K562 (cell line): ENCODE measurements around the gene ADD1. TPM values are rescaled to one million over a fixed set of nuclear protein-coding genes. Genes with fewer than 3 reads are reported as not detected.

ENCODE experiments used
- ATAC-seq: fragments of 200-7000 bp; cut with Tn5 transposase; 3 replicates; pipeline ENCODE4 v1.9.1; 2020; ENCODE audit warnings: moderate library complexity
- BruUV-seq: library from RNA; stranded (reverse); fragments of 400-500 nt; replicated peaks from 2 replicates; lab custom pipeline; 2021; lab: Mats Ljungman, UMichigan
- CTCF ChIA-PET: fragments of 300-600 bp; formaldehyde crosslinking; extraction: SDS; loops from one replicate; lab custom pipeline; 2021; ENCODE audit warnings: low intra/inter-chr PET ratio; lab: Yijun Ruan, JAX
- POLR2A ChIA-PET: fragments of 300-600, 350-650 bp; sonication (Branson Sonifier 250); formaldehyde crosslinking; extraction: SDS; loops from one replicate; lab custom pipeline; 2021; ENCODE audit warnings: antibody characterized with exemption, inconsistent platforms; lab: Yijun Ruan, JAX
- DNase-seq, 4 experiments: peaks; one replicate each; pipeline versions ENCODE4 v3.0.0 to v3.0.0-alpha.2; 2011 to 2018; ENCODE audit warnings: low spot score in 3 of 4, mixed read lengths in 3 of 4; ENCODE audit errors: extremely low read depth in 1 of 4
- FAIRE-seq: peaks from 2 replicates; lab custom pipeline; 2011; peaks lifted over from hg19 to GRCh38; lab: Jason Lieb, UNC
- H2AFZ ChIP-seq: 2 replicates; pipeline ENCODE4 v1.6.0; 2011; ENCODE audit warnings: low read depth, low read length, control low read depth, inconsistent platforms
- H3K27ac ChIP-seq: fragments of 200-600 bp; 3 replicates; pipeline ENCODE4 v1.8.0; 2011; ENCODE audit warnings: low read depth, mild to moderate bottlenecking, control low read depth, inconsistent platforms, low read length, moderate library complexity, mixed read lengths; ENCODE audit errors: extremely low read depth
- H3K27me3 ChIP-seq, 2 experiments: fragments of 300-600 bp in 1 of 2; 2 replicates in 1 of 2; 3 replicates in 1 of 2; pipeline versions ENCODE4 v1.6.0 to v1.8.0; 2011; ENCODE audit warnings: inconsistent platforms in 2 of 2, low read length in 2 of 2, mild to moderate bottlenecking in 1 of 2, mixed read lengths in 1 of 2, moderate library complexity in 1 of 2; ENCODE audit not compliant: control insufficient read depth in 2 of 2, insufficient read depth in 2 of 2
- H3K36me3 ChIP-seq: fragments of 300-600 bp; 3 replicates; pipeline ENCODE4 v1.8.0; 2011; ENCODE audit warnings: mild to moderate bottlenecking, low read length, inconsistent platforms; ENCODE audit not compliant: control insufficient read depth, insufficient read depth
- H3K4me1 ChIP-seq, 2 experiments: fragments of 200-600 bp in 1 of 2; replicated peaks in 1 of 2; 2 replicates in 1 of 2; 3 replicates in 1 of 2; pipeline versions ENCODE4 v1.5.1 to v1.8.0; 2011; ENCODE audit warnings: inconsistent platforms in 2 of 2, low read length in 2 of 2, mild to moderate bottlenecking in 1 of 2, mixed read lengths in 1 of 2, moderate library complexity in 1 of 2; ENCODE audit not compliant: control insufficient read depth in 2 of 2, insufficient read depth in 2 of 2
- H3K4me2 ChIP-seq: 2 replicates; pipeline ENCODE4 v1.6.1; 2011; ENCODE audit warnings: low read length, control low read depth, inconsistent platforms, mixed read lengths; ENCODE audit not compliant: insufficient read depth
- H3K4me3 ChIP-seq: fragments of 200-600 bp; sonication (generic), shearing (Covaris generic); 2 replicates; pipeline ENCODE4 v1.5.1; 2016; ENCODE audit warnings: control low read depth, inconsistent platforms
- H3K79me2 ChIP-seq: fragments of 200-600 bp; 3 replicates; pipeline ENCODE4 v1.8.0; 2011; ENCODE audit warnings: low read length, inconsistent platforms; ENCODE audit not compliant: control insufficient read depth, insufficient read depth
- H3K9ac ChIP-seq, 2 experiments: 2 replicates each; pipeline versions ENCODE4 v1.6.0 to v1.6.1; 2011; ENCODE audit warnings: low read depth in 2 of 2, low read length in 2 of 2, control low read depth in 1 of 2, inconsistent platforms in 1 of 2, mild to moderate bottlenecking in 1 of 2, mixed read lengths in 1 of 2; ENCODE audit not compliant: insufficient read depth in 1 of 2
- H3K9me1 ChIP-seq: one replicate; pipeline ENCODE4 v1.6.0; 2011; ENCODE audit warnings: inconsistent platforms, mild to moderate bottlenecking, low read length, moderate library complexity; ENCODE audit not compliant: control insufficient read depth, insufficient read depth
- H3K9me3 ChIP-seq: replicated peaks from 2 replicates; pipeline ENCODE4 v1.5.1; 2011; ENCODE audit warnings: low read depth, low read length, inconsistent platforms; ENCODE audit not compliant: control insufficient read depth, insufficient read depth
- H4K20me1 ChIP-seq: replicated peaks from 2 replicates; pipeline ENCODE4 v1.6.1; 2011; ENCODE audit warnings: low read length, inconsistent platforms, mixed read lengths; ENCODE audit not compliant: control insufficient read depth, insufficient read depth
- CUX1 ChIP-seq: fragments of 200-800 bp; sonication (Bioruptor generic); IDR thresholded peaks from 2 replicates; pipeline ENCODE4 v1.6.1; 2016; ENCODE audit warnings: missing genetic modification characterization, missing compliant biosample characterization
- E2F1 ChIP-seq: sonication (generic); formaldehyde crosslinking; IDR thresholded peaks from 2 replicates; pipeline ENCODE4 v1.8.1; 2023; ENCODE audit warnings: mild to moderate bottlenecking, missing genetic modification reagents, moderate library complexity
- E2F3 ChIP-seq: fragments of 250-450 bp; sonication (Bioruptor Pico); IDR thresholded peaks from 2 replicates; pipeline ENCODE4 v1.4.0; 2020; ENCODE audit warnings: mild to moderate bottlenecking
- GATA2 ChIP-seq: sonication (generic); formaldehyde crosslinking; IDR thresholded peaks from 2 replicates; pipeline ENCODE4 v1.4.0; 2020; ENCODE audit warnings: mild to moderate bottlenecking, missing genetic modification reagents
- HDAC2 ChIP-seq: fragments of 450-650 bp; IDR thresholded peaks from 2 replicates; pipeline ENCODE4 v1.6.1; 2016; ENCODE audit warnings: mild to moderate bottlenecking
- HNRNPLL ChIP-seq: fragments of 200-400 bp; formaldehyde crosslinking; IDR thresholded peaks from 2 replicates; pipeline ENCODE4 v1.6.1; 2017; ENCODE audit warnings: low read length, low read depth, mild to moderate bottlenecking; ENCODE audit not compliant: poor library complexity, severe bottlenecking
- SAFB ChIP-seq: fragments of 200-400 bp; formaldehyde crosslinking; IDR thresholded peaks from 2 replicates; pipeline ENCODE4 v1.6.1; 2017; ENCODE audit warnings: low read depth, low read length, borderline replicate concordance
- SIN3A ChIP-seq, 2 experiments: fragments of 150-350 bp in 1 of 2; IDR thresholded peaks; 2 replicates each; pipeline ENCODE4 v1.6.1; 2011 to 2016; ENCODE audit warnings: borderline replicate concordance in 2 of 2, low read depth in 2 of 2, low read length in 2 of 2, mild to moderate bottlenecking in 2 of 2, moderate library complexity in 2 of 2; ENCODE audit not compliant: control insufficient read depth in 1 of 2
- TAL1 ChIP-seq: fragments of 450-650 bp; IDR thresholded peaks from 2 replicates; pipeline ENCODE4 v1.6.1; 2016; ENCODE audit warnings: mild to moderate bottlenecking
- U2AF2 ChIP-seq: fragments of 200-400 bp; formaldehyde crosslinking; optimal IDR thresholded peaks from 2 replicates; pipeline ENCODE3; 2017; ENCODE audit warnings: low read depth, mild to moderate bottlenecking, low read length
- ZBTB7A ChIP-seq: IDR thresholded peaks from 2 replicates; pipeline ENCODE4 v1.6.1; 2011; ENCODE audit warnings: low read depth, mild to moderate bottlenecking, low read length, moderate library complexity, borderline replicate concordance; ENCODE audit not compliant: control insufficient read depth
- ZNF584 ChIP-seq: fragments of 200-800 bp; sonication (Bioruptor generic); IDR thresholded peaks from 2 replicates; pipeline ENCODE4 v1.6.1; 2016; ENCODE audit warnings: low read depth, mild to moderate bottlenecking, missing genetic modification characterization, missing compliant biosample characterization
- WGBS: fragments of 100-300 bp; shearing (Covaris generic); methylation state at CpG from one replicate; pipeline ENCODE4 v1.1.6; 2016; ENCODE audit warnings: low coverage, mixed read lengths; ENCODE audit not compliant: insufficient coverage; ENCODE audit errors: missing lambda C conversion rate; 5-methylcytosine and 5-hydroxymethylcytosine counted together
- in situ Hi-C: fragments of 300-500 bp; cut with MboI; formaldehyde crosslinking; loops from 4 replicates; pipeline ENCODE4 v1.15.0; 2018; ENCODE audit warnings: inconsistent platforms, mixed read lengths
- intact Hi-C: fragments of 100-400 bp; cut with micrococcal nuclease; formaldehyde crosslinking; loops from 2 replicates; pipeline ENCODE4 v1.14.2; 2022
- polyA plus RNA-seq, 8 experiments: library from polyadenylated mRNA; depleted of rRNA in 4 of 8; stranded (reverse) in 5 of 8; unstranded in 3 of 8; fragments of >200 nt; fragmentation: Nextera tagmentation in 2 of 8; fragmentation: Illumina TruSeq in 1 of 8; extraction: Ambion mirVana in 2 of 8; extraction: Trizol in 1 of 8; gene quantifications; 2 replicates each; pipeline versions ENCODE4 v1.2.1 to v1.2.3, GENCODE V29; 2011 to 2014; ENCODE audit warnings: inconsistent platforms in 1 of 8, missing spikeins in 1 of 8
- total RNA-seq, 7 experiments: library from RNA; depleted of rRNA in 6 of 7; stranded (reverse); fragments of >200 nt in 6 of 7; fragmentation: Illumina TruSeq in 2 of 7; extraction: Trizol in 2 of 7; gene quantifications; 2 replicates each; pipeline versions ENCODE4 v1.2.1 to v1.2.3, GENCODE V29; 2011 to 2021; ENCODE audit warnings: low replicate concordance in 1 of 7
- TF ChIP-seq, protein P1 (sequence below), 2 experiments: fragments of 200-800 bp in 1 of 2; sonication (Bioruptor generic) in 1 of 2; sonication (generic) in 1 of 2; formaldehyde crosslinking in 1 of 2; IDR thresholded peaks in 1 of 2; conservative IDR thresholded peaks in 1 of 2; 2 replicates each; pipeline versions ENCODE4 v1.5.0 to v1.6.1; 2016 to 2020; ENCODE audit warnings: missing compliant biosample characterization in 1 of 2, missing genetic modification characterization in 1 of 2, missing genetic modification reagents in 1 of 2

The ADD1 gene
- total and polyA plus RNA-seq, 9 of the 15 experiments (the other 6 are each of a cell fraction or from before 2014, with no cell fraction given) = 17.5 to 153 (median 74.0) TPM

DNA sequence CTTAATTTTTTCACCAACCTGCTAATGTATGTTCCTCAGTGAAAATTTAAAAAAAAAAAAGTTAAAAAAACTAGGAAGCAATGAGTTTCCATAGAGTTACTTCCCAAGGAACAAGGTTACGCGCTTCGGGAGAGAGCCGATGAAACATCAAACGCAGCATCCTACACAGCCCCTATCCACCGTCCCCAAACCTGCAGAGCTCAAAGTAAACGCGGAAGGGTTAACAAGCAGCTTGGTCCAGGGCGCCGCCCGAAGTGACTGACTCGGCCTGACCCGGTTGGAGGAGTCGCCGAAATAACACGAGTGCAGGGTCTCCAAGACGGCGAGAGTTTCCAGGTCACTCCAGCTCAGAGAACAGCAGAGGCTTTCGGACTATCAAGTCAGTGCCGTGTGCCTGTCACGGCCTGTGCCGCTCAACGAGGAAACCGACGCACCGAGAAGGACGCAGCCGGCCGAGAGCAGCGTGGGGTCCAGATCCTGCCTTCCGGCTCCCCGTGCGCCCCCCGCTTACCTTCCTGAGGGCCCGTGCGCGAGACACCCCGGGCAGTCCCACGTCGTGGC, 119.0 kb downstream of the ADD1 start:
- Histone ChIP-seq H3K27me3 (no peaks in the 10 kb centered on the region), H4K20me1 (peaks cover 11% of the 10 kb centered on the region), H3K4me3 (peak overlapping the region; percentile 90), H3K4me2 (peak overlapping the region; percentile 82), H3K79me2 (peaks cover 56% of the 10 kb centered on the region), H3K9ac (peak overlapping the region; percentile 90 to 100), H3K27ac (peak overlapping the region; percentile 91), H2AFZ (peak overlapping the region; percentile 80), H3K9me1 (no peaks in the 10 kb centered on the region), H3K36me3 (peaks cover 32% of the 10 kb centered on the region), H3K4me1 (peaks cover 20 to 24% of the 10 kb centered on the region in 2 experiments; a peak in 4 of 5 replicates), H3K9me3 (no peaks in the 10 kb centered on the region)
- ATAC-seq (peak; percentile 63), DNase-seq (peak in 2 of 4 experiments; percentile 45 to 73), FAIRE-seq (no peak)
- ChIA-PET CTCF (interaction anchor here (0.8 kb wide), 1 partner anchor 174 kb away, joined by 3 read pairs; no protein-coding TSS in a partner anchor), POLR2A (interaction anchor here (1.0 to 3.5 kb wide), 7 partner anchors 9 to 127 kb away, joined by 3 to 30 read pairs (median 7); no protein-coding TSS in a partner anchor)
- intact Hi-C loops = no loop called here
- no TSS peak for BruUV-seq
- in situ Hi-C loops = no loop called here
- under 1% methylated on average over 39 of the region's 40 CpGs for whole genome bisulfite sequencing
- no peak for TF ChIP-seq TAL1
- TF ChIP-seq E2F1 (CRISPR knock-in tag) = no peak
- TF ChIP-seq ZBTB7A = no peak
- TF ChIP-seq HDAC2 = 0 out of 2 replicates have a peak, but pooled peaks have one; percentile 51
- TF ChIP-seq SAFB = no peak
- TF ChIP-seq GATA2 (CRISPR knock-in tag) = no peak
- TF ChIP-seq, protein P1, sequence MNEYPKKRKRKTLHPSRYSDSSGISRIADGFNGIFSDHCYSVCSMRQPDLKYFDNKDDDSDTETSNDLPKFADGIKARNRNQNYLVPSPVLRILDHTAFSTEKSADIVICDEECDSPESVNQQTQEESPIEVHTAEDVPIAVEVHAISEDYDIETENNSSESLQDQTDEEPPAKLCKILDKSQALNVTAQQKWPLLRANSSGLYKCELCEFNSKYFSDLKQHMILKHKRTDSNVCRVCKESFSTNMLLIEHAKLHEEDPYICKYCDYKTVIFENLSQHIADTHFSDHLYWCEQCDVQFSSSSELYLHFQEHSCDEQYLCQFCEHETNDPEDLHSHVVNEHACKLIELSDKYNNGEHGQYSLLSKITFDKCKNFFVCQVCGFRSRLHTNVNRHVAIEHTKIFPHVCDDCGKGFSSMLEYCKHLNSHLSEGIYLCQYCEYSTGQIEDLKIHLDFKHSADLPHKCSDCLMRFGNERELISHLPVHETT (CRISPR knock-in tag; conservative IDR thresholded peaks at IDR 0.05 in 1 of 2, IDR thresholded peaks at IDR 0.05 in 1 of 2) = no peak
- no peak for TF ChIP-seq E2F3 (CRISPR knock-in tag)
- no peak for TF ChIP-seq ZNF584 (CRISPR knock-in tag)
- TF ChIP-seq CUX1 = no peak
- TF ChIP-seq U2AF2 = no peak
- no peak for TF ChIP-seq HNRNPLL
- peak in 1 of 2 experiments; percentile 22; a peak in 1 of 4 replicates for TF ChIP-seq SIN3A (IDR thresholded peaks at IDR 0.05; ENCODE audit: borderline replicate concordance in 2 of 2, control insufficient read depth in 1 of 2, low read depth in 2 of 2, low read length in 2 of 2)
